GM12878 (cell line): ENCODE measurements around the gene GNAZ.

ENCODE experiments used
- CBX5 ChIP-seq: sonication (generic); IDR thresholded peaks from 2 replicates; pipeline ENCODE4 v1.6.1; 2016; ENCODE audit warnings: low read depth, moderate library complexity, mild to moderate bottlenecking, inconsistent platforms
- FOXM1 ChIP-seq: IDR thresholded peaks from 2 replicates; pipeline ENCODE4 v1.6.1; 2012; ENCODE audit warnings: low read depth, mild to moderate bottlenecking, inconsistent platforms, low read length, moderate library complexity
- GABPA ChIP-seq: IDR thresholded peaks from 2 replicates; pipeline ENCODE4 v1.6.1; 2014; ENCODE audit warnings: antibody characterized with exemption, low read depth, mild to moderate bottlenecking, inconsistent platforms
- KAT2A ChIP-seq: conservative IDR thresholded peaks from 2 replicates; pipeline ENCODE4 v1.6.1; 2011; ENCODE audit warnings: low read depth, low read length; ENCODE audit not compliant: control insufficient read depth
- MEF2B ChIP-seq: fragments of 450-650 bp; IDR thresholded peaks from 2 replicates; pipeline ENCODE4 v1.6.1; 2018; ENCODE audit warnings: mild to moderate bottlenecking, moderate library complexity; ENCODE audit not compliant: partially characterized antibody, poor library complexity, severe bottlenecking
- MTA2 ChIP-seq: fragments of 450-650 bp; IDR thresholded peaks from 2 replicates; pipeline ENCODE4 v1.6.1; 2016; ENCODE audit warnings: low read depth, mild to moderate bottlenecking, moderate library complexity
- NFYB ChIP-seq: IDR thresholded peaks from 2 replicates; pipeline ENCODE4 v1.6.1; 2011; ENCODE audit warnings: low read depth, mild to moderate bottlenecking, low read length, improper control_type of control experiment, moderate library complexity; ENCODE audit not compliant: insufficient read depth
- POLR2A ChIP-seq: IDR thresholded peaks from 2 replicates; pipeline ENCODE4 v1.6.1; 2011; ENCODE audit warnings: low read depth, mild to moderate bottlenecking, low read length
- TF ChIP-seq, protein P1 (sequence below), 3 experiments: IDR thresholded peaks in 2 of 3; conservative IDR thresholded peaks in 1 of 3; 2 replicates each; pipeline ENCODE4 v1.5.1; 2011; ENCODE audit warnings: low read depth in 3 of 3, low read length in 3 of 3, mild to moderate bottlenecking in 3 of 3, control low read depth in 2 of 3, moderate library complexity in 2 of 3, inconsistent platforms in 1 of 3, mixed read lengths in 1 of 3; ENCODE audit not compliant: control insufficient read depth in 2 of 3, insufficient read depth in 1 of 3; ENCODE audit errors: extremely low read depth in 1 of 3
- TF ChIP-seq, protein P2 (sequence below): IDR thresholded peaks from 2 replicates; pipeline ENCODE4 v1.6.1; 2012; ENCODE audit warnings: mild to moderate bottlenecking, low read depth, low read length

DNA sequence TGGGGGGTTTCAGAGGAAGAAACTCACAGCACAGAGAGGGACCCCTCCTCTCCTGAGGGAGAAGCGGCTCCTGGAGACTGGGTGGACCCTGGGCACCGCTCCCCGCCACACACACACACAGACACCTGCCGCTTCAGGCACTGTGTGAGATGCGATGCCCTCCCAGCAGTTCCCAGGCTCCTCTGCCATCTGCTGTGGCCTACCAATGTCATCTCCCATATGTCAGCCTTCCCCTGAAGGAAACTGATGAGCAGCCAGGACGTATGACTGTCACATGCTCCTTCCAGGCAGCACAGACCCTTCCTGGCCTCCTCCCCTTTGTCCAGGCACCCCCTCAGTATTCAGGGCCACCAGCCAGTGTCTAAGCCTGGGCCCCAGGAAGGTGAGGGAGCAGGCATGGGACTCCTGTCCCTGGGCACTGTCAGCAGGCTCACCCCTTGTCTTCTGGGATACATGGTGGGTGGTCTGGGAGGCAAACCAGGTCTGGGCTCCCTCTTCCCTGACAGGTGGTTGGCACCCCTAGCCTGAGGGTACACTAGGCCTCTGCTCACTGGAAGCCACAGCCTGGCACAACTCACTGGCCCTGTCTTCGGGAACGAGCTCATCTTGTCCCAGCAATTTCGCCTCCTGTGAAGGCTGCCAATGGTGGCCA, 98.2 kb downstream of the GNAZ start:
- TF ChIP-seq NFYB (no peak), CBX5 (no peak), FOXM1 (no peak), POLR2A (no peak), KAT2A (no peak), MTA2 (no peak), MEF2B (no peak), GABPA (no peak)
- TF ChIP-seq, protein P1, sequence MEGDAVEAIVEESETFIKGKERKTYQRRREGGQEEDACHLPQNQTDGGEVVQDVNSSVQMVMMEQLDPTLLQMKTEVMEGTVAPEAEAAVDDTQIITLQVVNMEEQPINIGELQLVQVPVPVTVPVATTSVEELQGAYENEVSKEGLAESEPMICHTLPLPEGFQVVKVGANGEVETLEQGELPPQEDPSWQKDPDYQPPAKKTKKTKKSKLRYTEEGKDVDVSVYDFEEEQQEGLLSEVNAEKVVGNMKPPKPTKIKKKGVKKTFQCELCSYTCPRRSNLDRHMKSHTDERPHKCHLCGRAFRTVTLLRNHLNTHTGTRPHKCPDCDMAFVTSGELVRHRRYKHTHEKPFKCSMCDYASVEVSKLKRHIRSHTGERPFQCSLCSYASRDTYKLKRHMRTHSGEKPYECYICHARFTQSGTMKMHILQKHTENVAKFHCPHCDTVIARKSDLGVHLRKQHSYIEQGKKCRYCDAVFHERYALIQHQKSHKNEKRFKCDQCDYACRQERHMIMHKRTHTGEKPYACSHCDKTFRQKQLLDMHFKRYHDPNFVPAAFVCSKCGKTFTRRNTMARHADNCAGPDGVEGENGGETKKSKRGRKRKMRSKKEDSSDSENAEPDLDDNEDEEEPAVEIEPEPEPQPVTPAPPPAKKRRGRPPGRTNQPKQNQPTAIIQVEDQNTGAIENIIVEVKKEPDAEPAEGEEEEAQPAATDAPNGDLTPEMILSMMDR (IDR thresholded peaks at IDR 0.05 in 2 of 3, conservative IDR thresholded peaks at IDR 0.05 in 1 of 3; ENCODE audit: control insufficient read depth in 2 of 3, extremely low read depth in 1 of 3, insufficient read depth in 1 of 3, low read depth in 3 of 3, low read length in 3 of 3), result no peak
- TF ChIP-seq, protein P2, sequence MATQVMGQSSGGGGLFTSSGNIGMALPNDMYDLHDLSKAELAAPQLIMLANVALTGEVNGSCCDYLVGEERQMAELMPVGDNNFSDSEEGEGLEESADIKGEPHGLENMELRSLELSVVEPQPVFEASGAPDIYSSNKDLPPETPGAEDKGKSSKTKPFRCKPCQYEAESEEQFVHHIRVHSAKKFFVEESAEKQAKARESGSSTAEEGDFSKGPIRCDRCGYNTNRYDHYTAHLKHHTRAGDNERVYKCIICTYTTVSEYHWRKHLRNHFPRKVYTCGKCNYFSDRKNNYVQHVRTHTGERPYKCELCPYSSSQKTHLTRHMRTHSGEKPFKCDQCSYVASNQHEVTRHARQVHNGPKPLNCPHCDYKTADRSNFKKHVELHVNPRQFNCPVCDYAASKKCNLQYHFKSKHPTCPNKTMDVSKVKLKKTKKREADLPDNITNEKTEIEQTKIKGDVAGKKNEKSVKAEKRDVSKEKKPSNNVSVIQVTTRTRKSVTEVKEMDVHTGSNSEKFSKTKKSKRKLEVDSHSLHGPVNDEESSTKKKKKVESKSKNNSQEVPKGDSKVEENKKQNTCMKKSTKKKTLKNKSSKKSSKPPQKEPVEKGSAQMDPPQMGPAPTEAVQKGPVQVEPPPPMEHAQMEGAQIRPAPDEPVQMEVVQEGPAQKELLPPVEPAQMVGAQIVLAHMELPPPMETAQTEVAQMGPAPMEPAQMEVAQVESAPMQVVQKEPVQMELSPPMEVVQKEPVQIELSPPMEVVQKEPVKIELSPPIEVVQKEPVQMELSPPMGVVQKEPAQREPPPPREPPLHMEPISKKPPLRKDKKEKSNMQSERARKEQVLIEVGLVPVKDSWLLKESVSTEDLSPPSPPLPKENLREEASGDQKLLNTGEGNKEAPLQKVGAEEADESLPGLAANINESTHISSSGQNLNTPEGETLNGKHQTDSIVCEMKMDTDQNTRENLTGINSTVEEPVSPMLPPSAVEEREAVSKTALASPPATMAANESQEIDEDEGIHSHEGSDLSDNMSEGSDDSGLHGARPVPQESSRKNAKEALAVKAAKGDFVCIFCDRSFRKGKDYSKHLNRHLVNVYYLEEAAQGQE, result no peak
